Stomach (tissue), 4 donors: ENCODE results near the gene SAMD15.

Experiments
- CTCF ChIP-seq, 7 experiments: fragments of 450-650 bp in 4 of 7; fragments of 200-600 bp in 3 of 7; sonication (generic) in 3 of 7; IDR thresholded peaks; one replicate each; pipeline ENCODE4 v1.5.1; 2016 to 2019; ENCODE audit warnings: antibody characterized with exemption in 7 of 7, control low read depth in 2 of 7, mild to moderate bottlenecking in 1 of 7
- EP300 ChIP-seq: sonication (generic); formaldehyde crosslinking; IDR thresholded peaks from one replicate; pipeline ENCODE4 v1.6.1; 2017; ENCODE audit warnings: antibody characterized with exemption
- POLR2AphosphoS5 ChIP-seq, 3 donors: sonication (generic); formaldehyde crosslinking; IDR thresholded peaks; one replicate each; pipeline ENCODE4 v1.6.1; 2016; ENCODE audit warnings: antibody characterized with exemption in 3 of 3

- TF ChIP-seq POLR2AphosphoS5 (IDR thresholded peaks at IDR 0.05) (no peak), EP300 (no peak), CTCF (IDR thresholded peaks at IDR 0.05) (no peak)
These were observed 17.6 kb upstream of the SAMD15 start for GRCh38 chr14:77359626-77360025.
